OCI-LY1 (cell line): Measurements from ENCODE around the gene PDE6H.

Source experiments
- H2AFZ ChIP-seq: fragments of 200-600 bp; sonication (generic), shearing (Covaris generic); 2 replicates; pipeline ENCODE4 v1.6.0; 2014; ENCODE audit warnings: antibody characterized with exemption, mild to moderate bottlenecking, low read length
- H3F3A ChIP-seq: fragments of 200-600 bp; sonication (generic), shearing (Covaris generic); 2 replicates; pipeline ENCODE4 v1.6.0; 2014; ENCODE audit warnings: mild to moderate bottlenecking, antibody characterized with exemption, low read length, moderate library complexity; ENCODE audit not compliant: insufficient read depth
- H3K27ac ChIP-seq: fragments of 200-600 bp; sonication (generic); 2 replicates; pipeline ENCODE4 v1.5.1; 2014; ENCODE audit warnings: low read length, mixed run types, mild to moderate bottlenecking, low read depth; ENCODE audit not compliant: poor library complexity, severe bottlenecking
- H3K27me3 ChIP-seq: fragments of 200-600 bp; sonication (generic); 2 replicates; pipeline ENCODE4 v1.6.0; 2014; ENCODE audit warnings: antibody characterized with exemption, mild to moderate bottlenecking, low read length, moderate library complexity; ENCODE audit not compliant: insufficient read depth
- H3K36me3 ChIP-seq: fragments of 200-600 bp; sonication (generic); 2 replicates; pipeline ENCODE4 v1.6.1; 2014; ENCODE audit warnings: mild to moderate bottlenecking, antibody characterized with exemption, low read length, moderate library complexity, mixed read lengths; ENCODE audit not compliant: insufficient read depth
- H3K4me1 ChIP-seq: fragments of 200-600 bp; sonication (generic); 2 replicates; pipeline ENCODE4 v1.5.1; 2014; ENCODE audit warnings: mild to moderate bottlenecking, low read length, moderate library complexity; ENCODE audit not compliant: insufficient read depth, severe bottlenecking
- H3K4me2 ChIP-seq: fragments of 200-600 bp; sonication (generic), shearing (Covaris generic); 2 replicates; pipeline ENCODE4 v1.6.1; 2014; ENCODE audit warnings: low read length
- H3K4me3 ChIP-seq: fragments of 200-600 bp; sonication (generic); 2 replicates; pipeline ENCODE4 v1.5.1; 2014; ENCODE audit warnings: low read length, low read depth, mild to moderate bottlenecking, mixed read lengths; ENCODE audit not compliant: poor library complexity, severe bottlenecking
- H3K79me2 ChIP-seq: fragments of 200-600 bp; shearing (Covaris generic); 2 replicates; pipeline ENCODE4 v1.6.1; 2016; ENCODE audit warnings: mixed run types, low read length, mixed read lengths; ENCODE audit not compliant: insufficient read depth
- H3K9ac ChIP-seq: fragments of 200-600 bp; sonication (generic), shearing (Covaris generic); 2 replicates; pipeline ENCODE4 v1.6.1; 2014; ENCODE audit warnings: mild to moderate bottlenecking, low read length, mixed read lengths
- H3K9me2 ChIP-seq: fragments of 200-600 bp; sonication (generic), shearing (Covaris generic); 2 replicates; pipeline ENCODE4 v1.6.1; 2014; ENCODE audit warnings: low read depth, mild to moderate bottlenecking, low read length, mixed read lengths
- H3K9me3 ChIP-seq: fragments of 200-600 bp; shearing (Covaris generic); 2 replicates; pipeline ENCODE4 v1.6.1; 2014; ENCODE audit warnings: low read length, mixed read lengths
- H4K20me1 ChIP-seq: fragments of 200-600 bp; sonication (generic), shearing (Covaris generic); 2 replicates; pipeline ENCODE4 v1.6.0; 2016; ENCODE audit warnings: mild to moderate bottlenecking, low read length; ENCODE audit not compliant: insufficient read depth
- EZH2 ChIP-seq: fragments of 200-600 bp; sonication (generic), shearing (Covaris generic); IDR thresholded peaks from 2 replicates; pipeline ENCODE4 v1.8.0; 2017; ENCODE audit warnings: borderline replicate concordance, mixed run types, mild to moderate bottlenecking, antibody characterized with exemption, low read length, moderate library complexity, mixed read lengths
- TF ChIP-seq, protein P1 (sequence below): fragments of 200-600 bp; sonication (generic), shearing (Covaris generic); IDR thresholded peaks from 2 replicates; pipeline ENCODE4 v1.5.1; 2017; ENCODE audit warnings: mild to moderate bottlenecking, antibody characterized with exemption, low read length, moderate library complexity, mixed read lengths

Gene PDE6H

DNA sequence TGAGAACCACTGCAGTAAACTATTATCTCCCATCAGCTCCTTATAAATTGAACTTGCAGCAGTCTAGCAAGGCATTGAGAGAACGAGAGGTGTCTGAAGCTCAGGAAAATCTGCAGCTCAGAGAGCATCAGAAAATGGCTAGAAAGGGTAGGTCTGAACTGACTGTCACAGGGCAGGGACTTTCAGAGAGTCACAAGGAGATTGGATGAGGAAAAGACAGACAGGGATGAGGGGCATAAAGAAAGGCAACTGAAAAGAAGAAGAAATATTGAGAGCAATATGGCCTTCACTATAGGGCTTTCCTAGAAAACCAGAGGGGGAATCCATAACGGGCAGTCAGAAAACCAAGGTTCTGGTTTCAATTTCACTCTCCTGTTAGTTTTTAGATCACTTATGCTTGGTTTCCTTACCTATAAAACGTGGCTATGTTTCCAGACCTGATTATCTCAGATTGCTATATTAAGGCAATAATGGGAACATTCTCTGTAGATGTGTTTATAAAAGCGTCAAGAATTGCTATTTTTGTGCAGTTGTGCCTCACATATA is 40.9 kb downstream of the PDE6H start:
- H3K9ac ChIP-seq: no peak overlapping the region
- no peaks in the 10 kb centered on the region for H3K9me3 ChIP-seq
- no peak for TF ChIP-seq EZH2
- TF ChIP-seq, protein P1, sequence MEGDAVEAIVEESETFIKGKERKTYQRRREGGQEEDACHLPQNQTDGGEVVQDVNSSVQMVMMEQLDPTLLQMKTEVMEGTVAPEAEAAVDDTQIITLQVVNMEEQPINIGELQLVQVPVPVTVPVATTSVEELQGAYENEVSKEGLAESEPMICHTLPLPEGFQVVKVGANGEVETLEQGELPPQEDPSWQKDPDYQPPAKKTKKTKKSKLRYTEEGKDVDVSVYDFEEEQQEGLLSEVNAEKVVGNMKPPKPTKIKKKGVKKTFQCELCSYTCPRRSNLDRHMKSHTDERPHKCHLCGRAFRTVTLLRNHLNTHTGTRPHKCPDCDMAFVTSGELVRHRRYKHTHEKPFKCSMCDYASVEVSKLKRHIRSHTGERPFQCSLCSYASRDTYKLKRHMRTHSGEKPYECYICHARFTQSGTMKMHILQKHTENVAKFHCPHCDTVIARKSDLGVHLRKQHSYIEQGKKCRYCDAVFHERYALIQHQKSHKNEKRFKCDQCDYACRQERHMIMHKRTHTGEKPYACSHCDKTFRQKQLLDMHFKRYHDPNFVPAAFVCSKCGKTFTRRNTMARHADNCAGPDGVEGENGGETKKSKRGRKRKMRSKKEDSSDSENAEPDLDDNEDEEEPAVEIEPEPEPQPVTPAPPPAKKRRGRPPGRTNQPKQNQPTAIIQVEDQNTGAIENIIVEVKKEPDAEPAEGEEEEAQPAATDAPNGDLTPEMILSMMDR: no peak
- no peak overlapping the region for H3K4me3 ChIP-seq
- H3K9me2 ChIP-seq: no peaks in the 10 kb centered on the region
- no peaks in the 10 kb centered on the region for H3K79me2 ChIP-seq
- H3K27me3 ChIP-seq: no peaks in the 10 kb centered on the region; the same call in 1 of the 2 replicates
- no peaks in the 10 kb centered on the region for H3K4me1 ChIP-seq
- H3K27ac ChIP-seq: no peak overlapping the region
- no peaks in the 10 kb centered on the region for H4K20me1 ChIP-seq
- no peaks in the 10 kb centered on the region for H3F3A ChIP-seq
- H3K4me2 ChIP-seq: no peak overlapping the region
- no peak overlapping the region for H2AFZ ChIP-seq
- no peaks in the 10 kb centered on the region for H3K36me3 ChIP-seq

DNA sequence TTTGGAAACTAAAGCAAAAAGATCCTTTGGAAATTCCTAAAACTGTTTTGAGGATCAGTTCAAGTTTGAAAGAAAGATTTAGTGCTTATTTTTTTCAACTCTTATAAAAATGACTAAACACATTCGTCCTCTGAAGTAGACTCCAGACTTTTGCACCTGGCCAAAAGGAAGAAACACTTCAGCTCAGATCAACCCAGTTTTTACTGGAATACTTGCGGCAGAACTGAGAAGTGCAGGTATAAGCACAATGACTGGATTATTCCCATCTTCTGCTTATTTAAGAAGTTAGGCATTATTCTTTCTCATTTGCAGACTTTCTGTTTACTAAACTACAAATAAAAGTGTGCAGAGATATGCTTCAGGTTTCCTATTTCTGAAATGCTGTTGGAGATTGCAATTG is 41.9 kb downstream of the PDE6H start:
- Histone ChIP-seq H4K20me1 (no peaks in the 10 kb centered on the region), H3K9me2 (no peaks in the 10 kb centered on the region), H3K9ac (no peak overlapping the region), H3K79me2 (no peaks in the 10 kb centered on the region), H3K36me3 (no peaks in the 10 kb centered on the region), H3K4me3 (no peak overlapping the region), H3F3A (no peaks in the 10 kb centered on the region), H3K27ac (no peak overlapping the region), H2AFZ (no peak overlapping the region), H3K4me1 (no peaks in the 10 kb centered on the region), H3K9me3 (no peaks in the 10 kb centered on the region), H3K27me3 (no peaks in the 10 kb centered on the region), H3K4me2 (no peak overlapping the region)
- TF ChIP-seq, protein P1: no peak

DNA sequence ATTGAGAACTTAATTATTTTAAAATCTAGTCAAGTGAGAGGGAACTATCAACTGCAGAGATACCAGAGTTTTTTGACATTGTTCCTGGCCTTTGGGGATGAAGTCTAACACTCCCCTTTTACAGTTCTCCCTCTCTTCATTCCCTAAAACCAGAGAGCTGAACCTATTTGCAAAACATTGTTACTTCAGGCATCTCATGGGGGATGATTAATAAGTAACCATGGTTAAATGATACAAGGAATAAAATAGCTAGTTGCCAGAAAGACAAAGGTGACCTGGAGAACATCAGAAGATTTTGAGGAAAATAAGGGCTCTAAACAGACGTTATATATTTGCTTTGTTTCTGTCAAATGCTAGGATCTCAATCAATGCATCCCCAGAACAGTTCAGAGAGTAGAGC is 42.3 kb downstream of the PDE6H start:
- H3K79me2 ChIP-seq: no peaks in the 10 kb centered on the region
- no peaks in the 10 kb centered on the region for H3K9me2 ChIP-seq
- no peaks in the 10 kb centered on the region for H3K27me3 ChIP-seq
- H3K4me2 ChIP-seq: no peak overlapping the region
- no peak overlapping the region for H3K27ac ChIP-seq
- no peaks in the 10 kb centered on the region for H3F3A ChIP-seq
- no peaks in the 10 kb centered on the region for H3K36me3 ChIP-seq
- H3K9me3 ChIP-seq: no peaks in the 10 kb centered on the region
- no peak overlapping the region for H2AFZ ChIP-seq
- no peak overlapping the region for H3K4me3 ChIP-seq
- no peaks in the 10 kb centered on the region for H4K20me1 ChIP-seq
- H3K9ac ChIP-seq: no peak overlapping the region
- no peak for TF ChIP-seq EZH2
- TF ChIP-seq, protein P1: no peak
- H3K4me1 ChIP-seq: no peaks in the 10 kb centered on the region
